HEK293T (cell line): ENCODE measurements around the gene PCYT1A.

Experiments
- CTCF ChIA-PET: fragments of 350-600 bp; formaldehyde crosslinking; extraction: SDS; loops from one replicate; lab custom pipeline; 2021; ENCODE audit warnings: antibody characterized with exemption, inconsistent platforms; lab: Yijun Ruan, JAX
- POLR2A ChIA-PET: fragments of 350-600 bp; formaldehyde crosslinking; extraction: SDS; loops from one replicate; lab custom pipeline; 2020; ENCODE audit warnings: antibody characterized with exemption, inconsistent platforms; lab: Yijun Ruan, JAX
- DNase-seq: peaks from one replicate; pipeline ENCODE4 v3.0.0; 2012; ENCODE audit warnings: mixed read lengths; ENCODE audit errors: extremely low spot score
- ARNT ChIP-seq: fragments of 450-650 bp; IDR thresholded peaks from 2 replicates; pipeline ENCODE4 v1.6.1; 2017; ENCODE audit warnings: mild to moderate bottlenecking
- BHLHE40 ChIP-seq: fragments of 450-650 bp; IDR thresholded peaks from 2 replicates; pipeline ENCODE4 v1.6.1; 2016; ENCODE audit warnings: mild to moderate bottlenecking, moderate library complexity, borderline replicate concordance
- CTBP1 ChIP-seq: fragments of 450-650 bp; IDR thresholded peaks from 2 replicates; pipeline ENCODE4 v1.6.1; 2016; ENCODE audit warnings: borderline replicate concordance
- ELF4 ChIP-seq: fragments of 450-650 bp; IDR thresholded peaks from 2 replicates; pipeline ENCODE4 v1.6.1; 2017; ENCODE audit warnings: antibody characterized with exemption
- FOXA1 ChIP-seq: fragments of 450-650 bp; IDR thresholded peaks from 2 replicates; pipeline ENCODE4 v1.6.1; 2016; ENCODE audit warnings: mild to moderate bottlenecking
- FOXK2 ChIP-seq: fragments of 450-650 bp; IDR thresholded peaks from 2 replicates; pipeline ENCODE4 v1.6.1; 2016; ENCODE audit warnings: mild to moderate bottlenecking
- FOXM1 ChIP-seq: fragments of 450-650 bp; IDR thresholded peaks from 2 replicates; pipeline ENCODE4 v1.6.1; 2017; ENCODE audit warnings: mild to moderate bottlenecking, borderline replicate concordance
- HDGF ChIP-seq: fragments of 450-650 bp; IDR thresholded peaks from 2 replicates; pipeline ENCODE4 v1.6.1; 2017; ENCODE audit warnings: antibody characterized with exemption, borderline replicate concordance
- L3MBTL2 ChIP-seq: fragments of 450-650 bp; conservative IDR thresholded peaks from 2 replicates; pipeline ENCODE4 v1.6.1; 2016; ENCODE audit warnings: mild to moderate bottlenecking
- LEF1 ChIP-seq: fragments of 450-650 bp; IDR thresholded peaks from 2 replicates; pipeline ENCODE4 v1.6.1; 2017; ENCODE audit warnings: mild to moderate bottlenecking, borderline replicate concordance
- NFRKB ChIP-seq: fragments of 450-650 bp; IDR thresholded peaks from 2 replicates; pipeline ENCODE4 v1.6.1; 2016; ENCODE audit warnings: mild to moderate bottlenecking, moderate library complexity
- SP1 ChIP-seq: fragments of 450-650 bp; IDR thresholded peaks from 2 replicates; pipeline ENCODE4 v1.6.1; 2017
- SUZ12 ChIP-seq: fragments of 450-650 bp; IDR thresholded peaks from 2 replicates; pipeline ENCODE4 v1.6.1; 2016; ENCODE audit warnings: mild to moderate bottlenecking
- TARDBP ChIP-seq: fragments of 450-650 bp; IDR thresholded peaks from 2 replicates; pipeline ENCODE4 v1.6.1; 2016
- ZNF384 ChIP-seq: fragments of 450-650 bp; IDR thresholded peaks from 2 replicates; pipeline ENCODE4 v1.6.1; 2016
- TF ChIP-seq, protein P1 (sequence below): fragments of 450-650 bp; IDR thresholded peaks from 2 replicates; pipeline ENCODE4 v1.6.1; 2016

Gene PCYT1A

DNA sequence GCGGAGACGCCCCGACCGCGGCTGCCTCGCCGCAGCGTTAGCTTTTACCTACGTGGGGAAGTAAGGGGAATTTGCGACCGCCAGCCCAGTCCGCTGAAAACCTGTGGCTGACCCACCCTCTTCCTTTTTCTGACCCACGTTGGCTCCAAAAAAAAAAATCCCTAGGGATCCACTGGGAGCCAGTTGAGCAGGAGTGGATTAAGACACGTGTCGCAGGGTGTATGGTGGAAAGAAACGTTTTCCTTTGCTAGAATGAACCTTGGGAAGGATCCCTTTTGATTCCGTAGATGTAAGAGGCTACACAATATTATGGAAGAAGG, 575 bp upstream of the PCYT1A start:
- ChIA-PET CTCF (no interaction called here), POLR2A (interaction anchor here (1.0 kb wide), 2 partner anchors 30 to 144 kb away, joined by 3 read pairs; partner anchors contain the start of genes DYNLT2B and UBXN7)
- no peak for DNase-seq
- no peak for TF ChIP-seq TARDBP
- TF ChIP-seq, protein P1, sequence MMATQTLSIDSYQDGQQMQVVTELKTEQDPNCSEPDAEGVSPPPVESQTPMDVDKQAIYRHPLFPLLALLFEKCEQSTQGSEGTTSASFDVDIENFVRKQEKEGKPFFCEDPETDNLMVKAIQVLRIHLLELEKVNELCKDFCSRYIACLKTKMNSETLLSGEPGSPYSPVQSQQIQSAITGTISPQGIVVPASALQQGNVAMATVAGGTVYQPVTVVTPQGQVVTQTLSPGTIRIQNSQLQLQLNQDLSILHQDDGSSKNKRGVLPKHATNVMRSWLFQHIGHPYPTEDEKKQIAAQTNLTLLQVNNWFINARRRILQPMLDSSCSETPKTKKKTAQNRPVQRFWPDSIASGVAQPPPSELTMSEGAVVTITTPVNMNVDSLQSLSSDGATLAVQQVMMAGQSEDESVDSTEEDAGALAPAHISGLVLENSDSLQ: no peak
- no peak for TF ChIP-seq NFRKB
- no peak for TF ChIP-seq SUZ12
- TF ChIP-seq FOXA1: no peak
- no peak for TF ChIP-seq L3MBTL2
- TF ChIP-seq LEF1: no peak
- no peak for TF ChIP-seq ZNF384
- no peak for TF ChIP-seq SP1
- no peak for TF ChIP-seq ELF4
- no peak for TF ChIP-seq BHLHE40
- TF ChIP-seq HDGF: no peak
- TF ChIP-seq CTBP1: no peak
- no peak for TF ChIP-seq FOXK2
- TF ChIP-seq FOXM1: no peak
- TF ChIP-seq ARNT: no peak

DNA sequence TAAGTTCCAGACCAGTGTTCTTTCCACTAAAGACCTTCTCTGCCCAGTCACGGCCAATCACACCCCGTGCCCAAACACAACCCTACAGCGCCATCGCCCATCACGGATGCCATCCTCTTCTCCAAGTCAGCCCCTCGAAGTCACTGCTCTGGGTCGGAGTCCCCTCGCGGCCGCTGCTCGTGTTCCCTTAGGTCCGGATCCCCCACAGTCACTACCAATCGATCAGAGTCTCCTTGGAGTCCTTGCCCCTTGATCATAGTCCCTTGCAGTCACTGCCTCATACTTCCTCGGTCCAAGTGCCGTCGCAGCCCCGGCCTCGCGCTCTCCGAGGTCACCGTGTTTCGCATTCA, 461 bp downstream of the PCYT1A start:
- TF ChIP-seq FOXK2: no peak
- TF ChIP-seq SUZ12: no peak
- TF ChIP-seq FOXA1: no peak
- no peak for TF ChIP-seq FOXM1
- no peak for TF ChIP-seq ARNT
- TF ChIP-seq NFRKB: no peak
- TF ChIP-seq LEF1: no peak
- no peak for TF ChIP-seq ZNF384
- no peak for TF ChIP-seq SP1
- TF ChIP-seq CTBP1: no peak
- no peak for TF ChIP-seq ELF4
- no peak for TF ChIP-seq TARDBP
- TF ChIP-seq HDGF: no peak
- no peak; the same call in 1 of the 2 replicates for TF ChIP-seq L3MBTL2

DNA sequence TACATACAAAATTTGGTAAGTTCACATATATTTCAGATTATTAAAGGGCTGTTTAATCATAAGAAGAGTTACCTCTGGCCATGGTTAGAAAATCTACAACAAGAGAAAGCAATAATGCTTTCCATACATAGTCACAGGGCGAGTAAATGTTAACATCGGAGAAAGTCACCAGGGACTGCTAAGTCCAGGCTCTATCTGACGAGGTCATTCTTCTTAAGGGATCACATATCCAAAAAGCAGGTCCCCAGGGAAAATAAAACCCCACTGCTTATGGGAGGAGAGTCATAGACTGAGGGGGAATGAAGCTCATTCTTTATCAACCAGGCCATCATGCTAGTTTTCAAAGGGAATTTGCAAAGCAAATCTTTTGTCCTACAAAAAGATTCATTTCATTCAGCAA, 3.1 kb downstream of the PCYT1A start:
- CTCF ChIA-PET: interaction anchor here (0.7 kb wide), 1 partner anchor 14 kb away, joined by 3 read pairs; no protein-coding TSS in a partner anchor
- POLR2A ChIA-PET: no interaction called here
- TF ChIP-seq BHLHE40: no peak
- TF ChIP-seq ELF4: no peak
- no peak for TF ChIP-seq LEF1
- TF ChIP-seq ARNT: no peak
- TF ChIP-seq NFRKB: no peak
- TF ChIP-seq FOXM1: no peak
- TF ChIP-seq TARDBP: no peak
- no peak for TF ChIP-seq CTBP1
- no peak for TF ChIP-seq SP1
- no peak for TF ChIP-seq FOXK2
- no peak for TF ChIP-seq ZNF384
- no peak for TF ChIP-seq L3MBTL2
- DNase-seq: no peak

More for the DNA sequence above, 461 bp downstream of the PCYT1A start:
- CTCF ChIA-PET: no interaction called here
- peak; percentile 15 for DNase-seq
- POLR2A ChIA-PET: interaction anchor here (1.0 kb wide), 2 partner anchors 31 to 145 kb away, joined by 3 read pairs; partner anchors contain the start of genes DYNLT2B and UBXN7

DNA sequence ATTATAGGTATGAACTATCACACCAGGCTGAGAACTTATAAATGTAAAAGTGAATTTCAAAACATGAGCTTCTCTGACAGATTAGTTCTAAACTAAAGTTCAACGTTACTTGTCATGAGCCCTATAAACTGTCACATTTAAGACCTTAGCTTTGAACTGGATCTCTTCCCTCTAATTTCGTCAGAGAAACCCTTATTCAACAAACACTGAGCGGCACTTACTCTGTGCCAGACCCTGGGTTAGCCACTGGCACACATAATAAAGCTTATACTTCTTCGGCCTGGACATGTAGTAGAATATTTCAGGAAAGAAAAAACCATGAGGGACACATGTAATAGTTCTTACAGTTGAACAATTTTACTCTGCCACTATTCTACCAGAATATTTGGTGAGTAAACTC, 5.6 kb downstream of the PCYT1A start:
- ChIA-PET CTCF (no interaction called here), POLR2A (no interaction called here)
- TF ChIP-seq ELF4: no peak
- no peak for DNase-seq

DNA sequence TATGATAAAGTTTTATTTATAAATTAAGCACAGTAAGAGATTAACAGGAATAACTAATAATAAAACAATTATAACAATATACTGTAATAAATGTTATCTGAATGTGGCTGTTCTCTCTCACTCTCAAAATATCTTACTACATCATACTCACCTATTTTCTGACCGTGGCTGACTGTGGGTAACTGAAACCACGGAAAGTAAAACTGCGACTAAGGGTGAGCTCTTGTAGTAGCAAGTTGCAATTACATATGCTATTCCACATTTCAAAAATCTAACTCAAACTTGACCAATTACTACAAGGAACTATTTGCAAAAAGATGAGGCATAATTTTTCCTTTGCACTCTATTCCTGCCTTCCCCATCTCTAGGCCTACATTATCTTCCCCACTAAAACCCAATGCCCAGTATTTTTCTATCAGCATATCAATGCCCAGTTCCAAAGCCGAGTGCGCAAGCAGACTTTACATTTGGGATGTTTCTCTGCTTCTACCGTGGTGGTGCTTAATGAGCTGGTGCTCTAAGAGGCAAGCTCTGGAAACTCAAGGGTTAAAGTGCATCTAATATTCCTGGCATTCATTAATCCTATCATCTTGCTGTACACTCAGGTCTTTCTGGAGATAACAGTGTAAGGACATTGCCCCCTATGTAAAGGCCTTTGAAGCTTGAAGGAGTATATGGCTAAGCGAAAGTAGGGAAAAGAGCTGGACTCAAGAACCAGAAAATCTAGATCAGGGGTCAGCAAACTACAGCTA, 6.7 kb downstream of the PCYT1A start:
- TF ChIP-seq ARNT (no peak), ELF4 (no peak), BHLHE40 (no peak), ZNF384 (no peak), SP1 (no peak), FOXM1 (no peak), SUZ12 (no peak), FOXA1 (no peak), L3MBTL2 (no peak)
- TF ChIP-seq, protein P1: no peak
- no peak for DNase-seq
- ChIA-PET POLR2A (no interaction called here), CTCF (interaction anchor here (0.5 kb wide), 1 partner anchor 85 kb away, joined by 8 read pairs; no protein-coding TSS in a partner anchor)

DNA sequence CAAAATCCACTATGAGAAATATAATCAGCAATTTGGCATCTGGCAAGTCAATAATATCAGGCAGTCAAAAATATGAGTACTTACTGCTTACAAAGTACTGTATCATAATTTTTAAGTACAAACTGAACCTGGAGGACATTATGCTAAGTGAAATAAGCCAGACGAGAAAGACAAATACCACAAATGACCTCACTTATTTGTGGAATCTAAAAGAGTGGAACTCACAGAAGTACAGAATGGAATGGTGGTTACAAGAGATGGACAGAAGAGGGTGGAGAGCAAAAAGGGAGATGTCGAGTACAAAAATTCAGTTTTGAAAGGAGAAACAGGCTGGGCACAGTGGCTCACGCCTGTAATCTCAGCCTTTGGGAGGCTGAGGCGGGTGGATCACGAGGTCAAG, 12.4 kb downstream of the PCYT1A start:
- TF ChIP-seq ZNF384: no peak
- no peak for TF ChIP-seq FOXA1
- no peak for TF ChIP-seq L3MBTL2
- no peak for TF ChIP-seq CTBP1
- no peak for TF ChIP-seq FOXK2
- TF ChIP-seq NFRKB: no peak
- no peak for TF ChIP-seq SP1
- no peak for TF ChIP-seq LEF1
- TF ChIP-seq TARDBP: no peak
- no peak for DNase-seq
- ChIA-PET POLR2A (no interaction called here), CTCF (no interaction called here)

DNA sequence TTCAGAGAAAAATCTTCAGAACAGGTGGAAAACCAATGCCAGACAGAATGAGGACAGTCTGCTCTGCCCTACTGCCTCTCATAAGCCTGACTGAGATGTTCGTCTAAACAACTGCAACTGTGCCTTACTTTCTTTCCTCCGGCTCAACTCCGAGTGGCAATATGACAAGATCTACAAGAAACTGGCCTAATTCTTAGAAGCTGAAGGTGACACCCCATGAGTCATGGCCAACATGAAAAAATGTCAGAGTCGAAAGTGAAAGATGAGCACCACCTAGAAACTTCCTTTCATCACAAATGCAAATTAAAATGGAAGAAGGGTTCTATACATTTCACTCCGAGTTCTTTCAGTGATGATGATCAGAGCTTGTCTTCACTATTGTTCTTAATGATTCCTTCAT, 12.9 kb downstream of the PCYT1A start:
- TF ChIP-seq FOXK2 (no peak), NFRKB (no peak), SP1 (no peak), FOXM1 (no peak)
- DNase-seq: no peak
- ChIA-PET POLR2A (no interaction called here), CTCF (no interaction called here)
